NCI-H2029 (cell line): ENCODE results near the gene GTF2I.
"Not testable (repeated sequence)": the region's sequence is repeated elsewhere in the genome, so short reads cannot be mapped to it uniquely, and the experiment has no call there.

Source experiments
- DNase-seq: peaks from one replicate; lab custom pipeline; 2025; lab: John Stamatoyannopoulos, UW

GTF2I gene

GRCh38 chr7:74656837-74657691, 454 bp upstream of the GTF2I start:
- DNase-seq: peak; percentile 85

- peak; percentile 69 for DNase-seq
Observed at GRCh38 chr7:74658178-74659004, 873 bp downstream of the GTF2I start.

GRCh38 chr7:74660202-74660601, 2.7 kb downstream of the GTF2I start:
- not testable (repeated sequence) for DNase-seq

- not testable (repeated sequence) for DNase-seq
Observed at GRCh38 chr7:74661836-74662794, 4.6 kb downstream of the GTF2I start.

GRCh38 chr7:74665296-74665938, 7.9 kb downstream of the GTF2I start:
- DNase-seq: no peak

- DNase-seq: not testable (repeated sequence)
Observed at GRCh38 chr7:74667013-74667412, 9.5 kb downstream of the GTF2I start.

- DNase-seq: not testable (repeated sequence)
Observed at GRCh38 chr7:74667520-74667919, 10.0 kb downstream of the GTF2I start.

GRCh38 chr7:74671602-74672001, 14.1 kb downstream of the GTF2I start:
- no peak for DNase-seq

GRCh38 chr7:74672343-74672915, 14.9 kb downstream of the GTF2I start:
- no peak for DNase-seq

GRCh38 chr7:74674166-74674565, 16.6 kb downstream of the GTF2I start:
- no peak for DNase-seq

- DNase-seq: no peak
Observed at GRCh38 chr7:74682829-74683228, 25.3 kb downstream of the GTF2I start.

GRCh38 chr7:74683799-74684198, 26.3 kb downstream of the GTF2I start:
- no peak for DNase-seq

GRCh38 chr7:74684473-74684872, 27.0 kb downstream of the GTF2I start:
- DNase-seq: no peak

GRCh38 chr7:74684921-74685320, 27.4 kb downstream of the GTF2I start:
- DNase-seq: no peak

- DNase-seq: no peak
Observed at GRCh38 chr7:74690474-74690873, 33.0 kb downstream of the GTF2I start.

- DNase-seq: not testable (repeated sequence)
Observed at GRCh38 chr7:74704419-74704818, 46.9 kb downstream of the GTF2I start.

GRCh38 chr7:74707238-74707637, 49.7 kb downstream of the GTF2I start:
- DNase-seq: no peak

- no peak for DNase-seq
Observed at GRCh38 chr7:74708569-74709275, 51.2 kb downstream of the GTF2I start.

- no peak for DNase-seq
Observed at GRCh38 chr7:74709880-74710671, 52.6 kb downstream of the GTF2I start.
